ENCODE results near the gene VPS51.

DNA sequence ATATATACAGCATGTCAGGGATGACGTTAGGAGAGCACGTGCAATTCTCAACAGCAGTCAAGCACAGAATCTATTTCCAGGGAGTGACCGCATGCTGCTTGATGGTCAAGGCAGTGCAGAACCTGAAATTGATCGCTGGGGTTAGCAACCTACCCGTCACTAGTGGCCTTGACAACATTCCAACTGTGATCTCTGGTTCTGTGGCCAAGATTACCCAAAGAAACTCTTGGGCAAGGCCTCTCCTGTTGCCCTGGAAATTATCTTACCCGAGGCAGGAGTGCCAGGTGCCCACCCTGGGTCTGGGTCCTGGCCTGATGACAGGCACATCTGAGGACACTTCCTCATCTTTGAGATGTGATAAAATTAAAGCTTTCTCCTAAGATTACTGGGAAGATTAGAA, 17.8 kb downstream of the VPS51 start:
- TF ChIP-seq, protein P1, sequence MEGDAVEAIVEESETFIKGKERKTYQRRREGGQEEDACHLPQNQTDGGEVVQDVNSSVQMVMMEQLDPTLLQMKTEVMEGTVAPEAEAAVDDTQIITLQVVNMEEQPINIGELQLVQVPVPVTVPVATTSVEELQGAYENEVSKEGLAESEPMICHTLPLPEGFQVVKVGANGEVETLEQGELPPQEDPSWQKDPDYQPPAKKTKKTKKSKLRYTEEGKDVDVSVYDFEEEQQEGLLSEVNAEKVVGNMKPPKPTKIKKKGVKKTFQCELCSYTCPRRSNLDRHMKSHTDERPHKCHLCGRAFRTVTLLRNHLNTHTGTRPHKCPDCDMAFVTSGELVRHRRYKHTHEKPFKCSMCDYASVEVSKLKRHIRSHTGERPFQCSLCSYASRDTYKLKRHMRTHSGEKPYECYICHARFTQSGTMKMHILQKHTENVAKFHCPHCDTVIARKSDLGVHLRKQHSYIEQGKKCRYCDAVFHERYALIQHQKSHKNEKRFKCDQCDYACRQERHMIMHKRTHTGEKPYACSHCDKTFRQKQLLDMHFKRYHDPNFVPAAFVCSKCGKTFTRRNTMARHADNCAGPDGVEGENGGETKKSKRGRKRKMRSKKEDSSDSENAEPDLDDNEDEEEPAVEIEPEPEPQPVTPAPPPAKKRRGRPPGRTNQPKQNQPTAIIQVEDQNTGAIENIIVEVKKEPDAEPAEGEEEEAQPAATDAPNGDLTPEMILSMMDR (IDR thresholded peaks at IDR 0.05): no peak
- TF ChIP-seq ZNF317 (CRISPR knock-in tag; IDR thresholded peaks at IDR 0.05; ENCODE audit: borderline replicate concordance, low read depth) (no peak), FOXJ3 (CRISPR knock-in tag; IDR thresholded peaks at IDR 0.05; ENCODE audit: borderline replicate concordance) (no peak), ZBTB43 (CRISPR knock-in tag; IDR thresholded peaks at IDR 0.05) (no peak)
